ENCODE results near the gene GALNT10.
"Not testable (repeated sequence)": the region's sequence is repeated elsewhere in the genome, so short reads cannot be mapped to it uniquely, and the experiment has no call there.

Gene GALNT10

DNA sequence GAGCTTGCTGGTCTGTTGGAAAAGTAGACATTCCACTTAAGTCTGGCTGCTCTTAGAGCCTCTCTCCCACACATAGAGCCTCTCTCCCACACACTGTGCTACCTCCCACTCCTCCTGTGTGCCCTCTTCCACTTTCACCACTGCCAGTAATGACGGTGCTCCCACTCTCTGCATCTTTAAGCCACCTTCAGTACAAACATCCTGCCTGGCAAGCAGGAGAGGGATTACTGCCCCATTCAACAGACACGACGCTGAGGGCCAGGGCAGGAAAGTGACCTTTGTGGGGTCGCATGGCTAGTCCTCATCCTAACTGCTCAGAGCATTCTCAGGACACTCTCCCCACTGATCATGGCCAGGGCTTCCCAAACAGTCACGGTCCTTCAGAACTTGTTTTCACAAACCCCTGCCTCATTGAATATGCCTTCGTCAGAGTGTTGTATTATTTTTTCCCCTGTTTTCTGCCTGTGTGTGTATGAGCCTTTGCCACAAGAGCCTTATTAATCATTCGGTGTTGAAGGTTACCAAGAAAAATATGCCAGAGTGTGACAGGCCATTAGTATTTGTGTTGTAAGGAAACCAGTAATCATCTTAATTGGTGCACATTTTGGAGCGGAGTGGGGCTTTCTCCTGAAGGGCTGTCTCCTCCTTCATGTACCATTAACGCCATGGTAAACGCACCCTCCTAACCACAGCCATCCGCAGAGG lies 168.1 kb downstream of the GALNT10 start:
- no peak for DNase-seq

- DNase-seq: no peak
These were observed 168.7 kb downstream of the GALNT10 start for GRCh38 chr5:154359221-154359573.

DNA sequence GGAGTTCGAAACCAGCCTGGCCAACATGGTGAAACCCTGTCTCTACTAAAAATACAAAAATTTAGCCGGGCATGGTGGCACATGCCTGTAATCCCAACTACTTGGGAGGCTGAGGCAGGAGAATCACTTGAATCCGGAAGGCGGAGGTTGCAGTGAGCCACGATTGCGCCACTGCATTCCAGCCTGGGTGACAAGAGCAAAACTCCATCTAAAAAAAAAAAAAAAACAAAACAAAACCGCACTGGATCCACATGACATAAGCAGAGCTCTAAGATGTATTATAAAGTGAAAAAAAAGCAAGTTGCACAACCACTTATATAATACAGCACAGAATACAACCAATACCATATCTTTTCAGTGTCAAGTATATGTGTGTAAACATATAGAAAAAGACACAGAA lies 169.7 kb downstream of the GALNT10 start:
- not testable (repeated sequence) for DNase-seq

DNA sequence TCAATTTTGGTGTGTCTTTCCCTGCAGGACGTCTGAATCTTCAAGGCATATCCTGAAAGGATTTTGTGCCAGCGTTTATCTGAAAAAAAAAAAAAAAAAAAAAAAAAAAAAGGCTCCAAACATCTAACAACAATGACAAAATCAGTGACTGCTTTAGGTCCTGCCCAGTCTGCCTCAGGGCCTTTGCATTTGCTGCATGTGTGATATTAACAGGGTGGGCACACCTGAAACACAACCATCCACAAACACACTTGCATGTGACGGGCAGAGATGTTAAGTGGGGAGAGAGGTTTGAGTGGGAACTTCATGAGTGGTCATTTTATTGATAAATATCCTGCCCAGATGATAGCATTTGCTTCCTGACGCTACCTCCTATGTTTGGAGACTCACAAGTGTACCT lies 172.9 kb downstream of the GALNT10 start:
- DNase-seq: no peak

- DNase-seq: no peak
These were observed 174.2 kb downstream of the GALNT10 start for GRCh38 chr5:154364771-154365170.

GRCh38 chr5:154365823-154366222 lies 175.3 kb downstream of the GALNT10 start:
- DNase-seq: no peak

DNA sequence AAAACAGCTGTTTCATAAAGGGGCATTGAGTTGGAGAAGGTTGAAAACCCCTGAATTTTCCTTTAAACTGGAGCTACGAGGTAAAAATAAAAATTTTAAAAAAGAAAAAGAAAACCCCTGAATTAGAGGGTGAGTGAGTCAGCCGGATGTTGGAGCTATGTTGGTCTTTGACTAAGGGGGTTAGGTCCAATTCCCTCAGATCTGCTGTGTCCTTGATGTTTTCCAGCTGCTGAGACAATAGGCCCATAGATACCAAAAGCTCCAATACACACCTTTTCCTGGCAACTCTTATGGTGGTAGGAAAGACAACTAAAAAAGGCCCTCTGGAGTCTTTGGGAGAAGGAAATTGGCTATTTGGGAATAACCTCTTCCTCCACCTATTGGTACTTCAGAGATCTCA lies 175.8 kb downstream of the GALNT10 start:
- no peak for DNase-seq

DNA sequence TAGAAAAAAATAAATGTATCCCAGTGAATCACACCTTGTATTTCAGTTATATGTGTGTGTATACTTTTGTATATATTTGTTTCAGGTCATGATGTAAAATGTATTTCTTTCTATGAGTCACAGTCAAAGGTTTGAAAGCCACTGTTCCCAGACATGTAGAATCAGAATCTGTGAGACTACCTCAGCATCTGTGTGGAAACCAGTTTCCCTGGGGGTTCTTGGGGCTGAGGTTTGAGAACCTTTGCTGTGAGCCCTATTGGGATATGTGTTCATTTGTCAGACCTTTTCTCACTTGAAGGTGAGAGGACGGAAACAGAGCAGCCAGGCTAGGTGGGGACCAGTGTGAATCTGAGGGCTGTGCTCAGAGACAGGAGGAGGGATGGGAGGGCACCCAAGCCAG lies 176.6 kb downstream of the GALNT10 start:
- no peak for DNase-seq

DNA sequence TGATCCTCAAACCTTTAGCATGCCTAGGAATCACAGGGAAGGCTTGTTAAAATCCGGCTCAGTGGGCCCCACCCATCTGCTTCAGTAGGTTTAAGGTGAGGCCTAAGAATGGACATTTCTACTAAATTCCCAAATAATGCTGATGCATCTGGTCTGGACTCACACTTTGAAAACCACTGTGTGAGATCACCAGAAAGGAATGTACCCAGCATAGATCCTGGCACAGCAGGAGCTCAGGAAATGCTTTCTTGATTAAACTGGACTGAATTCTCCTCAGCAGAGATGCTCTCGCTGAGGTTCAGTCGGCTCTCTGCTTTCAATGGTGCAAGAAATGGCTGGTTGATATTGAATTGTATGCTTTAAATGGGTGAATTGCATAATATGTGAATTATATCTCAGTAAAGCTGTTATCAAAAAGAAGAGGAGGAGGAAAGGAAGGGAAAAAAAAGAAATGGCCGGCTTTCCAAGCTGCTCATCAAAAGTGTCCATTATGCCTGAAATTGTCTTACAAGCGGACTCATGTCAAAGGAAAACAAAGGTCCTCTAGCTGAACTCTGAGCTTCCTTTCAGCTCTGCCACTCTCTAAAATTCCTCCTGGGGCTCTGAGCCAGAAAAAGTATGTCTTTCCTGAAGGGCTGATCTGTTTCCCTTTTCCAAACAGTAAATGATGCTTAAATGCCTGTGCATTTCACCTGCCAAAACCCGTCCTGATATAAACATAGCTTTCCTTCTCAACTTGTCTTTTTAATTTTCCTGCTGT lies 177.7 kb downstream of the GALNT10 start:
- DNase-seq: no peak

DNA sequence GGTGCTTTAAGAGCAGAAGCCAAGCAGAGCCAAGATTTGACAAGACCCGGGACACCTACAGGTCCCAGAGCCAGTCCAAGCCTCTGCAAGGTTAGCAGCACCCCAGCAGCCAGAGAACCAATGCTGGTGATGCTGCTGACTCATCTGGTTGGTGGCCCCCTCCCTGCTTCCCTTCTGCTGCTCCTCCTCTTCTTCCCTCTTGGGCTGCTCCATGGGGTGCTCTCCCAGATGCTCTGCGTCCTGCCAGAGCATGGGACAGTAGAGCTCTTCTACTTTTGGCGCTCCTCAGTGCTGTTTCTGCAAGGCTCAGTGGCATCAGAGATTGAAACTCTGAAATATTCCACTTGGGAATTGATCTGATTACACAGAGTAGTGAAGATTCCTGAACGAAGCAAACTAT lies 179.1 kb downstream of the GALNT10 start:
- no peak for DNase-seq

GRCh38 chr5:154370119-154370518 lies 179.6 kb downstream of the GALNT10 start:
- DNase-seq: no peak

- DNase-seq: no peak
These were observed 180.3 kb downstream of the GALNT10 start for GRCh38 chr5:154370813-154371212.

GRCh38 chr5:154371687-154372086 lies 181.2 kb downstream of the GALNT10 start:
- DNase-seq: no peak

- DNase-seq: no peak
These were observed 182.1 kb downstream of the GALNT10 start for GRCh38 chr5:154372661-154373060.

GRCh38 chr5:154373326-154373725 lies 182.8 kb downstream of the GALNT10 start:
- DNase-seq: no peak

DNA sequence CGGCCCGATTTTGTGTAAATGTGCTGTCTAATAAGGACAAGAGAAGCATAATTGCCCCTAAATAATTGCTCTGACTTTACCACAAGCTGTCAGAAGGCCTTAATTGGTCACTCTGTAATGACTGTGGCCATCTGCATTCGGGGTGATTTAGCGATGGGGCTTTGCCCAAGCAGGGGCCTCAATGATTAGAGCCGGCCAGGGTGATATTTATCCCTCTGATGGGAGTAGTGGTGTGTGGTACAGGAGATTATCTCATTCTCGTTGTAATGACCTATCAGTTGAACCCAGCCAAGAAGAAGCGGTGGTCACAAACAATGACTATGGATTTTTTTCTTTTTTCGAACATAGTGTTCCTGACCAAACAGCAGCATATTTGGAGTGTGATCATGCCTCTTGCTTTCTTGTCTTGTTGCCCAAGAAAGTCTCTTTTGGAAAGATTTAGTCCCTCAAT lies 183.2 kb downstream of the GALNT10 start:
- no peak for DNase-seq

DNA sequence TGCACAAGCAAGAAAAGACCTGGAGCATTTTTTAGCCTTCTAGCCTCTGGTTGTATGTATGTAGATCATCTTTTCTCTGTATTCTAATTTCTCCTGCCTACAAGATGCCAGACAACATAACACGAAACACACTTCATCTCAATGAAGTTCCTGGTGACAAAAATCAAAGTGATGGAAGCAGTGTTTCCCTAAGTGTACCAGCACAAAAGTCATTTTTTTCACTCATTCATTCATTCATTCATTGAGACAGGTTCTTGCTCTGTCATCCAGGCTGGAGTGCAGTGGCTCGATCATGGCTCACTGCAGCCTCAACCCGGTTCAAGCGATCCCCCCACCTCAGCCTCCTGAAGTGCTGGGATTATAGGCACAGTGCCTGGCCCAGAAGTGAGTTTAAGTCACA lies 183.7 kb downstream of the GALNT10 start:
- no peak for DNase-seq

DNA sequence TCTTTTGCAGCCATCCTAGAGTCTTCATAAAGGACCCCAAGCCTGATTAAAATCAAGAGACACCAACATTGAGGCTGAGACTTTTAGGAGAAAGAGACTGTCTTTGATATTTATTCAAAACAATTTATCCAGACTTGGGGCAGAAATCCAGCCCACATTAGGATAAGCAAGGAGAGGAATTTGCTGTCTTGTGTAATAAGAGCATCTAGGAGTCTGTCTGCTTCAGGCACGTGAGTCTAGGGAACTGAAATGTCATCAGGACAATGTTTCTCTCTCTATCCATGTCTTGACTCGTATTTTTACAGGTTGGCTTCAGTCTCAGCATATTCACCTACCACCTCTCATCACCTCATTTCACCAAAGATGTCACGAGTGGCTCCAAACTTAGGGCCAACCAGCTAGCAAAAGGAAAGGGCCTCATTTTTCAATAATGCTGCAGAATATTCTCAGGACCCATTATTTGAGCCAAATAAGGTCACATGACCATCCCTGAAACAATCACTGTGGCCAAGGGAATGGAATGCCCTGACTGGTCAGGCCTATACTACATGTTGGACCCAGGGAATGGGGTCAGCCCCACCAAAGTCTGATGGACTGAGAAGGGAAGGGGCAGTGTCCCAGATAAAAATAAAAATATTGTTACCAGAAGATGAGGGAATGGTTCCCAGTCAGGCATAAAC lies 184.9 kb downstream of the GALNT10 start:
- no peak for DNase-seq

DNA sequence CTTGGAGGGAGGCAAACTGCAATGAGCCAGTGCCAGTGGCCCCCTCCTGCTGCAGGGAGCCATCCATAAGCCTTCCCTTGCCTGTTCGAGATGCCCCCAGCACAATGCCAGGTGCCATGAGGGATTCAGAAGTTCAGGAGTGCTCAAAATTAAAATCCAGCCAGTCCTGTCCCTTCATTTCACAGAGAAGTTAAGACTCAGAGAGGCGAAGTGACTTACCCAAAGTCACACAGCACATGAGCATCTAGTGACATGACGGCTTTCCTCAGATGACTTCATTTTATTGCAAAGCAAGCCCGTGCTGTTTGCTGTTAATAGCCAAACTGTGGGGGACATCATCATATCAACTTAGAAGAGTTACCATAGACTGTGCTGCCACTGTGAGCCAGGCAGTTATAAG lies 185.9 kb downstream of the GALNT10 start:
- DNase-seq: no peak

- DNase-seq: no peak
These were observed 187.4 kb downstream of the GALNT10 start for GRCh38 chr5:154377754-154378533.

- no peak for DNase-seq
These were observed 189.7 kb downstream of the GALNT10 start for GRCh38 chr5:154380263-154380662.

- DNase-seq: no peak
These were observed 194.1 kb downstream of the GALNT10 start for GRCh38 chr5:154384480-154385235.

- DNase-seq: no peak
These were observed 194.6 kb downstream of the GALNT10 start for GRCh38 chr5:154385236-154385512.
